ENCODE results near the gene BRF1. TPM values are rescaled to one million over a fixed set of nuclear protein-coding genes. Genes with fewer than 3 reads are reported as not detected.

The BRF1 gene
- total RNA-seq, 8 experiments from 2014 or later, result 14.4 to 36.3 (median 30.8) TPM

- in situ Hi-C loops (cut with MboI; ENCODE audit: low pct_unique_long_range_greater_than_20kb in 2 of 9, low sequenced_read_pairs in 9 of 9, unreplicated experiment in 9 of 9), result no loop called here
These were observed 26.2 kb downstream of the BRF1 start for GRCh38 chr14:105274637-105275036.

DNA sequence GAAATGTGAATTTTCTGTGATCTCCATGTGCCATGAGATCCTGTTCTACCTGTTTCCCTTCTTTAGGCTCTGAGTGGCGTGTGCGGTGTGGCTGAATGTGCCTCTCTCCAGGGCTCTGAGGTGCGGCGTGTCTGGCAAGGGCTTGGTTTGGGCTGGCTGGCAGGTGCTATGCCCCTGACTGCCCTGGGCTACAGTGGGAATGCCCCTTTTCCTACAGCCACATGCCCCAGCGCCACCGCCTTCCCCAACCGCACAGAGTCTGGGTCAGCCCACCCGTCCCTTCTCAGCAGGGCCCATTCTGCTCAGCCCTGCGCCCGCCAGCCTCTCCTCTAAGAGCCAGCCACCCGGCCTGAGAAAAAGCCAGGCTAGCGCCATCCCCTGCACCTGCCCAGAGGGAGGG lies 27.7 kb downstream of the BRF1 start:
- 92 to 100% (median 95%) methylated on average over 2 to 5 of the region's 12 CpGs; no CpG with 5 or more reads in 7 of the 10 experiments for WGBS, 10 experiments
- H3K4me1 ChIP-seq (replicated peaks in 1 of 2), result peaks cover 0 to 10% of the 10 kb centered on the region in 2 donors
- in situ Hi-C loops (cut with MboI; ENCODE audit: low pct_unique_long_range_greater_than_20kb in 2 of 9, low sequenced_read_pairs in 9 of 9, unreplicated experiment in 9 of 9), result no loop called here
- no peak overlapping the region for H3K27ac ChIP-seq
- ATAC-seq (replicated peaks in 6 of 8), result no peak
- no peak overlapping the region for H3K4me3 ChIP-seq

More at GRCh38 chr14:105274637-105275036, 26.2 kb downstream of the BRF1 start:
- Histone ChIP-seq H3K4me1 (replicated peaks in 1 of 2) (peaks cover 0 to 10% of the 10 kb centered on the region in 2 donors), H3K4me3 (no peak overlapping the region), H3K27ac (no peak overlapping the region)
- ATAC-seq (replicated peaks in 6 of 8), result no peak
- WGBS, 10 experiments, result no CpG with 5 or more reads among the region's 6 CpGs

- Histone ChIP-seq H3K27ac (no peak overlapping the region), H3K4me1 (replicated peaks in 1 of 2) (peaks cover 0 to 10% of the 10 kb centered on the region in 2 donors), H3K4me3 (no peak overlapping the region)
- no peak for ATAC-seq (replicated peaks in 6 of 8)
- WGBS, 10 experiments, result 65 to 92% (median 79%) methylated on average over 3 to 6 of the region's 15 CpGs; no CpG with 5 or more reads in 6 of the 10 experiments
- in situ Hi-C loops (cut with MboI; ENCODE audit: low pct_unique_long_range_greater_than_20kb in 2 of 9, low sequenced_read_pairs in 9 of 9, unreplicated experiment in 9 of 9), result no loop called here
These were observed 28.2 kb downstream of the BRF1 start for GRCh38 chr14:105272623-105273022.

DNA sequence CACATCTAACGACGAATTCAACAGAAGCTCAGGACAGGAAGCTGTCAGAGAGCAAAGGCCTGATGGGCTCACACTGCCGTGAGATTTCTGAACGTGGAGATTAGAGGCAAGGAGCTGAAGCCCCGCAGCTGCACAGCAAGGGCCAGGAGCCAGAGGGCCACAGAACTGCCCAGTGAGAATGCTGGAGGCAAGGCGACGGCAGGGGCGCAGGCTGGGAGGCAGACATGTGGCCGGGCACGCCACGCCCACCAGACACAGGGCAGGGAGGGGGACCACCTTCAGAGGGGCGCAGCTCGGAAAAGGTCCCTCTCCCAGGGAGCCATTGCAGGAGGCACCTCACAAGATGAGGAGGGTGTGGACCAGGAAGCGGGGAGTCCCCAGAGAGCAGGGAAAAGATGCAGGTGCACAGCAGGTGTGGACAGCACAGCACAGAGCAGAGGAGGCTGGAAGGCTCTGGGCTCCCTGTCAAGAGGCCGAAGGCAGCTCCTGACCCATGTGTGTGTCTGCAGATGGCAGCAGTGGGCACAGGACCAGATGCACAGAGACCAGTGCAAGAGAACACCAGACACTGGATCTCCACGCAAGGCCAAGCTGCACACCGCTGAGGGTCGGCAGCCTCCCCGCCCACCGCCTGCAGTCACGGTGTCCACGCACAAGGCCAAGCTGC lies 29.4 kb downstream of the BRF1 start:
- Histone ChIP-seq H3K4me1 (replicated peaks in 1 of 2) (peaks cover 0 to 10% of the 10 kb centered on the region in 2 donors), H3K4me3 (no peak overlapping the region), H3K27ac (no peak overlapping the region)
- 60 to 93% (median 88%) methylated on average over 1 to 12 of the region's 22 CpGs; no CpG with 5 or more reads in 5 of the 10 experiments for WGBS, 10 experiments
- no peak for ATAC-seq (replicated peaks in 6 of 8)
- in situ Hi-C loops (cut with MboI; ENCODE audit: low pct_unique_long_range_greater_than_20kb in 2 of 9, low sequenced_read_pairs in 9 of 9, unreplicated experiment in 9 of 9), result no loop called here

DNA sequence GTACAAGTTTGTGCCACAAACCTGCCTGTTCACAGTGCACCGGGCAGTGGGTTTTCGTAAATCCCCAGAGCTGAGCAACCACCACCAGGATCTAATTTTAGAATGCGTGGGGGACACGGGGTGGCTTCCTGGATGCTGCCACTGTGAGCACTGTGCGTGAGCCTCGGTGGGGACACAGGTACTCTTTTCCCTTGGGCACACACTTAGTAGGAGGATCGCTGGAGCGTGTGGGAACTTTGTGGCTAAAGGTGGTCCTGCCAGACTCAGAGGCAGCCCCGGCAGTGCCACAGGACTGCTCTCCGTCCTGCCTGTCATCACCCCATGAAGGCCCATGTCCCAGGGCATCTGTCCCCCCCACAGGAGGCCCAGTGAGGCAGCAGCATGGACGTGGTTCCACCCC lies 31.4 kb downstream of the BRF1 start:
- Histone ChIP-seq H3K4me3 (no peak overlapping the region), H3K4me1 (replicated peaks in 1 of 2) (peaks cover 0 to 8% of the 10 kb centered on the region in 2 donors), H3K27ac (no peak overlapping the region)
- no CpG with 5 or more reads among the region's 11 CpGs for WGBS, 10 experiments
- ATAC-seq (replicated peaks in 6 of 8), result no peak
- in situ Hi-C loops (cut with MboI; ENCODE audit: low pct_unique_long_range_greater_than_20kb in 2 of 9, low sequenced_read_pairs in 9 of 9, unreplicated experiment in 9 of 9), result no loop called here

GRCh38 chr14:105268736-105269354 lies 32.0 kb downstream of the BRF1 start:
- ATAC-seq (replicated peaks in 6 of 8), result no peak
- in situ Hi-C loops (cut with MboI; ENCODE audit: low pct_unique_long_range_greater_than_20kb in 2 of 9, low sequenced_read_pairs in 9 of 9, unreplicated experiment in 9 of 9), result no loop called here
- H3K27ac ChIP-seq, result no peak overlapping the region
- WGBS, 10 experiments, result 94 to 100% (median 100%) methylated on average over 1 to 6 of the region's 18 CpGs; no CpG with 5 or more reads in 5 of the 10 experiments
- no peak overlapping the region for H3K4me3 ChIP-seq
- peaks cover 0 to 2% of the 10 kb centered on the region in 2 donors for H3K4me1 ChIP-seq (replicated peaks in 1 of 2)

DNA sequence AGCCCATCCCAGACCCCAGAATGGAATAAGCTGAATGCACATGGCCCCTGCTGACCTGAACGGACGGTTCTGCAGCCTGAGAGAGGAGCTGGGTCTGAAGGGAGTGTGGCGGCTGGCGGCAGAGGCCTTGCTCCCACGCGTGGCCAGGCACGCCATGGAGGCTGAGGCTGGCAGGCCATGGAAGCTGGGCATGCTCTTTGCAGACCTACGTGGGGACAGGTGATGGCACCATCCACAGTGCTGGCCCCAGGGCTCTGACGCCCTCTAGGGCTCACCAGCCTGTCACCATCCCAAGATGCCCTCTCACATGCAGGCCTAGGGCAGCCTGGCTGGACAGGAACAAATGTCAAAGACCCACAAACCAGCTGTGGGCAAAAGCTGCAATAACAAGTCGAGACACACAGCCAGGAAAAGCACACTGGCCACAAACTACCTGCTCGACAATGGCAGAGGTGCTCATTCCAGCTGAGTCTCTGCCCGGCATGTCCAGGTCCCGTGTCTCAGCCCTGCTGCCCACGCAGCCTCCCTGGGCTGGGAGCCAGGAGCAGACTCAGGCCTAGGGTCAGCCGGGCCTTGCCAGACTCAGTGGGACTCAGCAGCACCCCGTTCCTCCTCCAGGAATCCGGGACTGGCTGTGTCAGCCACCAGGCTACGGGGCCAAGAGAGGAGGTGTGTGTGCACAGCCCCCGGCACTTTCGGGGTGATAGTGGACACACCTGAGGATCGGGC lies 32.8 kb downstream of the BRF1 start:
- 93 to 100% (median 96%) methylated on average over 2 to 13 of the region's 21 CpGs; no CpG with 5 or more reads in 7 of the 10 experiments for WGBS, 10 experiments
- in situ Hi-C loops (cut with MboI; ENCODE audit: low pct_unique_long_range_greater_than_20kb in 2 of 9, low sequenced_read_pairs in 9 of 9, unreplicated experiment in 9 of 9), result no loop called here
- H3K4me1 ChIP-seq (replicated peaks in 1 of 2), result no peaks in the 10 kb centered on the region
- no peak for ATAC-seq (replicated peaks in 6 of 8)
- no peak overlapping the region for H3K4me3 ChIP-seq
- H3K27ac ChIP-seq, result no peak overlapping the region

- in situ Hi-C loops (cut with MboI; ENCODE audit: low pct_unique_long_range_greater_than_20kb in 2 of 9, low sequenced_read_pairs in 9 of 9, unreplicated experiment in 9 of 9), result no loop called here
- no peak for ATAC-seq (replicated peaks in 6 of 8)
- Histone ChIP-seq H3K27ac (no peak overlapping the region), H3K4me1 (replicated peaks in 1 of 2) (no peaks in the 10 kb centered on the region), H3K4me3 (no peak overlapping the region)
- WGBS, 10 experiments, result 70 to 93% (median 83%) methylated on average over 1 to 6 of the region's 20 CpGs; no CpG with 5 or more reads in 7 of the 10 experiments
These were observed 39.0 kb downstream of the BRF1 start for GRCh38 chr14:105261781-105262180.

GRCh38 chr14:105260959-105261358 lies 39.8 kb downstream of the BRF1 start:
- in situ Hi-C loops (cut with MboI; ENCODE audit: low pct_unique_long_range_greater_than_20kb in 2 of 9, low sequenced_read_pairs in 9 of 9, unreplicated experiment in 9 of 9), result no loop called here
- no peaks in the 10 kb centered on the region for H3K4me1 ChIP-seq (replicated peaks in 1 of 2)
- 40 to 72% methylated on average over 1 to 3 of the region's 12 CpGs; no CpG with 5 or more reads in 8 of the 10 experiments for WGBS, 10 experiments
- peak in 2 of 8 experiments; percentile 49 to 52 for ATAC-seq (replicated peaks in 6 of 8)
- no peak overlapping the region for H3K4me3 ChIP-seq
- H3K27ac ChIP-seq, result no peak overlapping the region

DNA sequence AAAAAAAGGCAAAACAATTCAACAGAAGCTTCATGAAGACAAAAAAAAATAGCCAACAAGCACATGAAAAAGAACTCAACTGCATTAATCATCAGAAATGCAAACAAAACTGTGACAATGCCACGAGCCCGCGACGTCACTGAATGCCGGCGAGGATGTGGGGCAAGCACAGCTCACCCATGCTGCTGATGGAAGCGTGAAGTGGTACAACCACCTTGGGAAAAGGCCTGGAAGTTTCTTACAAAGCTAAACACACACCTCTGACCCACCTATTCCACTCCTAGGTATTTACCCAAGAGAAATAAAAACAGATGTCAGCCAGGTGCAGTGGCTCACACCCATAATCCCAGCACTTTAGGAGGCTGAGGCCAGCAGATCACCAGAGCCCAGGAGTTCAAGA lies 42.0 kb downstream of the BRF1 start:
- ATAC-seq (replicated peaks in 6 of 8), result no peak

DNA sequence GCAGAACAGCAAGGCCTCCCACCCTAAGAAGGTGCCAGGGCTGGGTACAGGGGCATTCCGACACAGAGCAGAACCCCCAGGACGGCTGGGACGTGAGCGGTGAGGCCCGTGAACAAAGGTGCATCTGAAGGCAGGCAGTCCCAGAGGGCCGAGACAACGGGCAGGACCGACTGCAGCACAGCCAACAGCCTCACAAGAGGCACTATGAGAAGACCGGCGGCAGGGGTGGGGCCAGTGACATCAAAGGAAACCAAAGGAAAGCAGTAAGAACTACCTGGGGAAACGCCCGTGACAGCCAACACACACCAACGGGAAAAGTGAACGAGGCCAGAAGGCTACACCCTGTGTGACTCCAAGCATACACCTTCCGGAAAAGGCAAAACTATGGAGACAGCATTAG lies 43.3 kb downstream of the BRF1 start:
- ATAC-seq (replicated peaks in 6 of 8), result no peak
- WGBS, 10 experiments, result 95 to 100% (median 100%) methylated on average over 2 to 4 of the region's 15 CpGs; no CpG with 5 or more reads in 7 of the 10 experiments
- Histone ChIP-seq H3K27ac (no peak overlapping the region), H3K4me1 (replicated peaks in 1 of 2) (no peaks in the 10 kb centered on the region), H3K4me3 (no peak overlapping the region)
- in situ Hi-C loops (cut with MboI; ENCODE audit: low pct_unique_long_range_greater_than_20kb in 2 of 9, low sequenced_read_pairs in 9 of 9, unreplicated experiment in 9 of 9), result no loop called here

More for the DNA sequence above, 42.0 kb downstream of the BRF1 start:
- H3K27ac ChIP-seq, result no peak overlapping the region
- no peaks in the 10 kb centered on the region for H3K4me1 ChIP-seq (replicated peaks in 1 of 2)
- no peak overlapping the region for H3K4me3 ChIP-seq
- WGBS, 10 experiments, result 78 to 100% (median 90%) methylated on average over 1 to 7 of the region's 7 CpGs; no CpG with 5 or more reads in 3 of the 10 experiments
- in situ Hi-C loops (cut with MboI; ENCODE audit: low pct_unique_long_range_greater_than_20kb in 2 of 9, low sequenced_read_pairs in 9 of 9, unreplicated experiment in 9 of 9), result no loop called here

- no peak for ATAC-seq (replicated peaks in 6 of 8)
- Histone ChIP-seq H3K4me3 (no peak overlapping the region), H3K4me1 (replicated peaks in 1 of 2) (no peaks in the 10 kb centered on the region), H3K27ac (no peak overlapping the region)
- WGBS, 10 experiments, result 80 to 100% (median 100%) methylated on average over 1 to 2 of the region's 19 CpGs; no CpG with 5 or more reads in 6 of the 10 experiments
- in situ Hi-C loops (cut with MboI; ENCODE audit: low pct_unique_long_range_greater_than_20kb in 2 of 9, low sequenced_read_pairs in 9 of 9, unreplicated experiment in 9 of 9), result no loop called here
These were observed 44.4 kb downstream of the BRF1 start for GRCh38 chr14:105256292-105256960.
